ENCODE measurements around the gene OR6X1. TPM values are rescaled to one million over a fixed set of nuclear protein-coding genes. Genes with fewer than 3 reads are reported as not detected.

OR6X1 gene
- total RNA-seq, 2 experiments from 2014 or later = not detected

DNA sequence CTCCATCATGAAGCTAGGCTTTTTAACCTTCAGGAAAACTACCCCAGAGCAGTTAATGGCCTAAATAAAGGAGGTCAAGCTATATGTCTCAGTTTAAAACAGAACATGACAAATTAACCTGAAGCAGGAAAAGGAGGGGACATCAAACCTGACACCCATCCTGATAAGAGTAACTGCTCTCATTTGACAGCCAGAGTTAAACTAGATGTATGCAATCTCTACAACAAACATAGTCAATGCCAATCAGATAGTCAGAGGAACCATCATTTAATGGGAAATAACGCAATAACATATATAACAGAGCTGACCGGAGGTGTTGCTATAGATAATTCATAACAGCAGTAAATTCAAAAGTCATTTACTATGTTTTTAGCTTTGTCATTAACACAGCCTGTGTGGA lies 15.9 kb downstream of the OR6X1 start:
- Histone ChIP-seq H3K27ac (ENCODE audit: low read depth, low read length, poor library complexity, severe bottlenecking) (no peak overlapping the region), H3K4me1 (ENCODE audit: insufficient read depth, low read length, poor library complexity, severe bottlenecking) (peaks cover 24% of the 10 kb centered on the region), H3K9me2 (ENCODE audit: insufficient read depth, low read length) (no peaks in the 10 kb centered on the region), H3K4me3 (ENCODE audit: low read depth, low read length, poor library complexity, severe bottlenecking) (no peak overlapping the region), H2AFZ (ENCODE audit: low read length) (no peak overlapping the region), H4K20me1 (ENCODE audit: insufficient read depth, low read length) (peaks cover 7% of the 10 kb centered on the region; the same call in 1 of the 2 replicates), H3K36me3 (ENCODE audit: insufficient read depth, low read length) (peaks cover 68% of the 10 kb centered on the region), H3K4me2 (ENCODE audit: low read length) (no peak overlapping the region), H3K79me2 (ENCODE audit: insufficient read depth, low read depth, low read length) (peaks cover 56% of the 10 kb centered on the region), H3K9me3 (ENCODE audit: low read length) (peaks cover 8% of the 10 kb centered on the region; the same call in 1 of the 2 replicates)
- CTCF ChIA-PET (ENCODE audit: unreplicated experiment) = no interaction called here
- POLR2A ChIA-PET = no interaction called here
- intact Hi-C loops (cut with micrococcal nuclease; ENCODE audit: unreplicated experiment) = no loop called here
- no peak for TF ChIP-seq EZH2phosphoT487 (IDR thresholded peaks at IDR 0.05; ENCODE audit: borderline replicate concordance, low read depth, low read length)
- TF ChIP-seq, protein P1, sequence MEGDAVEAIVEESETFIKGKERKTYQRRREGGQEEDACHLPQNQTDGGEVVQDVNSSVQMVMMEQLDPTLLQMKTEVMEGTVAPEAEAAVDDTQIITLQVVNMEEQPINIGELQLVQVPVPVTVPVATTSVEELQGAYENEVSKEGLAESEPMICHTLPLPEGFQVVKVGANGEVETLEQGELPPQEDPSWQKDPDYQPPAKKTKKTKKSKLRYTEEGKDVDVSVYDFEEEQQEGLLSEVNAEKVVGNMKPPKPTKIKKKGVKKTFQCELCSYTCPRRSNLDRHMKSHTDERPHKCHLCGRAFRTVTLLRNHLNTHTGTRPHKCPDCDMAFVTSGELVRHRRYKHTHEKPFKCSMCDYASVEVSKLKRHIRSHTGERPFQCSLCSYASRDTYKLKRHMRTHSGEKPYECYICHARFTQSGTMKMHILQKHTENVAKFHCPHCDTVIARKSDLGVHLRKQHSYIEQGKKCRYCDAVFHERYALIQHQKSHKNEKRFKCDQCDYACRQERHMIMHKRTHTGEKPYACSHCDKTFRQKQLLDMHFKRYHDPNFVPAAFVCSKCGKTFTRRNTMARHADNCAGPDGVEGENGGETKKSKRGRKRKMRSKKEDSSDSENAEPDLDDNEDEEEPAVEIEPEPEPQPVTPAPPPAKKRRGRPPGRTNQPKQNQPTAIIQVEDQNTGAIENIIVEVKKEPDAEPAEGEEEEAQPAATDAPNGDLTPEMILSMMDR (conservative IDR thresholded peaks at IDR 0.05; ENCODE audit: low read length) = no peak
- DNase-seq (ENCODE audit: low spot score) = no peak
- no TSS peak for BruUV-seq (replicated peaks)

DNA sequence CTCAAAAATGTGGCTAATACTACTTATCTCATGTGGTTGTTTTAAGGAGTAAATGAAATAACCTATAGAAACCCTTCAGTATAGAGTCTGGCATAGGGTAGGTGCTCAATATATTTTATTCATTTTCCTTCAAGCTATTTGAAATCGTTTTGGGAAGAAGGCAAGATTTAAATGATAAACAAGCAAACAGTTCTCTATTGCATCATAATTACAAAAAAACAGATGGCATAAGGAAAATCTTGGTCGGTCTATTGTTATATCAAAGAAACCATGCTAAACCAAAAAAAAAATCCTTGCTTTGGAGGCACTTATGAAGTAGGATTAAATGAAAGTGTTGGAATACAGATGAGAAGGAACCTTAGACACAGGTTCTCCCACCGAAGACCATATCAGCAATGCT lies 17.5 kb downstream of the OR6X1 start:
- H3K36me3 ChIP-seq (ENCODE audit: insufficient read depth, low read length) = peaks cover 70% of the 10 kb centered on the region
- H3K27ac ChIP-seq (ENCODE audit: low read depth, low read length, poor library complexity, severe bottlenecking) = no peak overlapping the region
- H3K4me2 ChIP-seq (ENCODE audit: low read length) = no peak overlapping the region
- H3K4me1 ChIP-seq (ENCODE audit: insufficient read depth, low read length, poor library complexity, severe bottlenecking) = peaks cover 16% of the 10 kb centered on the region
- H3K9me2 ChIP-seq (ENCODE audit: insufficient read depth, low read length) = no peaks in the 10 kb centered on the region
- H3K4me3 ChIP-seq (ENCODE audit: low read depth, low read length, poor library complexity, severe bottlenecking) = no peak overlapping the region
- intact Hi-C loops (cut with micrococcal nuclease; ENCODE audit: unreplicated experiment) = no loop called here
- no peak for DNase-seq (ENCODE audit: low spot score)
- H4K20me1 ChIP-seq (ENCODE audit: insufficient read depth, low read length) = peaks cover 7% of the 10 kb centered on the region; the same call in 1 of the 2 replicates
- peaks cover 56% of the 10 kb centered on the region for H3K79me2 ChIP-seq (ENCODE audit: insufficient read depth, low read depth, low read length)
- no peak overlapping the region for H2AFZ ChIP-seq (ENCODE audit: low read length)
- peaks cover 8% of the 10 kb centered on the region; the same call in 1 of the 2 replicates for H3K9me3 ChIP-seq (ENCODE audit: low read length)
- BruUV-seq (replicated peaks) = no TSS peak
- ChIA-PET CTCF (ENCODE audit: unreplicated experiment) (no interaction called here), POLR2A (interaction anchor here (0.6 to 0.8 kb wide), 2 partner anchors 49 to 77 kb away, joined by 3 read pairs; no protein-coding TSS in a partner anchor)
- TF ChIP-seq, protein P1 (conservative IDR thresholded peaks at IDR 0.05; ENCODE audit: low read length) = no peak
- no peak for TF ChIP-seq EZH2phosphoT487 (IDR thresholded peaks at IDR 0.05; ENCODE audit: borderline replicate concordance, low read depth, low read length)

DNA sequence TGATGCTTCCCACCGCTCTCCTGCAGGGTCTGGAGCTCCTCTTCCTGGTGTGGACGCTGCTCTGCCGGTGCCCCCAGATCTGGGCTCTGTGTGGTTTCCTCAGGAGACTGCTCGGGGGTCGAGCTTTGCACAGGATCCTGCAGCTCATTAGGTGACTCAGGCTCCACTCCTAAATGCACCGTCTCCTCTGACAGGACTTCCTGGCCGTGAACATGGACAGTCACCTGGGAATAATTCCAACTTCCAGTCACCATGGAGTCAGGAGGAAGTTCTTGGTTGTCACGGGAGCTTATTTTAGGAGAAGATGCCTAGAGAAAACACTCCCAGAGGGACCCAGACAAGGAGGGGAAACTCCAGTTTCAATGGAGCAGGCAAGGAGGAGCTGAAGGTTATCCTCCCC lies 24.7 kb downstream of the OR6X1 start:
- intact Hi-C loops (cut with micrococcal nuclease; ENCODE audit: unreplicated experiment) = no loop called here

More for the DNA sequence above, 24.7 kb downstream of the OR6X1 start:
- no peak for DNase-seq (ENCODE audit: low spot score)
- no peaks in the 10 kb centered on the region for H3K79me2 ChIP-seq (ENCODE audit: insufficient read depth, low read depth, low read length)
- no peak overlapping the region for H2AFZ ChIP-seq (ENCODE audit: low read length)
- H3K4me1 ChIP-seq (ENCODE audit: insufficient read depth, low read length, poor library complexity, severe bottlenecking) = no peaks in the 10 kb centered on the region
- no peaks in the 10 kb centered on the region for H3K9me2 ChIP-seq (ENCODE audit: insufficient read depth, low read length)
- H4K20me1 ChIP-seq (ENCODE audit: insufficient read depth, low read length) = no peaks in the 10 kb centered on the region
- H3K4me2 ChIP-seq (ENCODE audit: low read length) = no peak overlapping the region
- peaks cover 81% of the 10 kb centered on the region for H3K36me3 ChIP-seq (ENCODE audit: insufficient read depth, low read length)
- ChIA-PET CTCF (ENCODE audit: unreplicated experiment) (no interaction called here), POLR2A (interaction anchor here (0.6 to 0.8 kb wide), 2 partner anchors 12 to 1454 kb away, joined by 3 to 4 read pairs; partner anchors contain the start of gene ZNF202)
- no TSS peak for BruUV-seq (replicated peaks)
- no peak overlapping the region for H3K4me3 ChIP-seq (ENCODE audit: low read depth, low read length, poor library complexity, severe bottlenecking)
- no peaks in the 10 kb centered on the region for H3K9me3 ChIP-seq (ENCODE audit: low read length)
- TF ChIP-seq EZH2phosphoT487 (IDR thresholded peaks at IDR 0.05; ENCODE audit: borderline replicate concordance, low read depth, low read length) = no peak
- TF ChIP-seq, protein P1 (conservative IDR thresholded peaks at IDR 0.05; ENCODE audit: low read length) = no peak
- no peak overlapping the region for H3K27ac ChIP-seq (ENCODE audit: low read depth, low read length, poor library complexity, severe bottlenecking)
